ENCODE measurements around the gene HOXA7.

DNA sequence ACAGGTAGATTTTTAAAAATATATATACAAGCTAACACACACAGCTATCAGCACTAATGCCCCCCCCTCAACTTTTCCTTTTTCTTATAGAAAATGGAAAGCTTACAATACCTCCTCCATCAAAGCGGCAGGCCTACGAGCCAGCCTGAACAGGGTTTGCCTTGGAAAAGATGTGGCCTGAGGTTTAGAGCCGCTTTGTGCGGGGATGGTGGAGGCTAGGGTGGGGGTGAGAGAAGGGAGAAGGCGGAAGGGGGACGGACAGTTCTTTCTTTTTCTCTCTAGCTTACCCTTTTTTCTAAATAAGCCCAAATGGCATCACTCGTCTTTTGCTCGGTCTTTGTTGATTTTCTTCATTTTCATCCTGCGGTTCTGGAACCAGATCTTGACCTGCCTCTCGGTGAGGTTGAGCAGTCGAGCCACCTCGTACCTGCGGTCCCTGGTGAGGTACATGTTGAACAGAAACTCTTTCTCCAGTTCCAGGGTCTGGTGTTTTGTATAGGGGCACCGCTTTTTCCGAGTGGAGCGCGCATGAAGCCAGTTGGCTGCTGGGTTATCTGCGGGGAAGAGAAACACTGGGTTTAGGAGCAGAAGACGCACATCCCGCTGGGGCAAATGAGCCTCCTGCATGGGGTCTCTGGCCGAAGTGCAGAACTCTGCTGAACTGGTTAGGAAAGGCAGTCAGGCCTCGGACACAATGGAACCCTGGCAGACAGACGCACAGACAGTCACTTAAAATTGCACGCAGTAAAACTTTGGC is 7.0 kb upstream of the HOXA7 start:
- TF ChIP-seq, protein P1, sequence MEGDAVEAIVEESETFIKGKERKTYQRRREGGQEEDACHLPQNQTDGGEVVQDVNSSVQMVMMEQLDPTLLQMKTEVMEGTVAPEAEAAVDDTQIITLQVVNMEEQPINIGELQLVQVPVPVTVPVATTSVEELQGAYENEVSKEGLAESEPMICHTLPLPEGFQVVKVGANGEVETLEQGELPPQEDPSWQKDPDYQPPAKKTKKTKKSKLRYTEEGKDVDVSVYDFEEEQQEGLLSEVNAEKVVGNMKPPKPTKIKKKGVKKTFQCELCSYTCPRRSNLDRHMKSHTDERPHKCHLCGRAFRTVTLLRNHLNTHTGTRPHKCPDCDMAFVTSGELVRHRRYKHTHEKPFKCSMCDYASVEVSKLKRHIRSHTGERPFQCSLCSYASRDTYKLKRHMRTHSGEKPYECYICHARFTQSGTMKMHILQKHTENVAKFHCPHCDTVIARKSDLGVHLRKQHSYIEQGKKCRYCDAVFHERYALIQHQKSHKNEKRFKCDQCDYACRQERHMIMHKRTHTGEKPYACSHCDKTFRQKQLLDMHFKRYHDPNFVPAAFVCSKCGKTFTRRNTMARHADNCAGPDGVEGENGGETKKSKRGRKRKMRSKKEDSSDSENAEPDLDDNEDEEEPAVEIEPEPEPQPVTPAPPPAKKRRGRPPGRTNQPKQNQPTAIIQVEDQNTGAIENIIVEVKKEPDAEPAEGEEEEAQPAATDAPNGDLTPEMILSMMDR (conservative IDR thresholded peaks at IDR 0.05): no peak
- TF ChIP-seq EZH2 (IDR thresholded peaks at IDR 0.05; ENCODE audit: low read depth): no peak
